Stomach (tissue), 4 donors: ENCODE data around the gene ZGPAT.

ENCODE experiments used
- EP300 ChIP-seq: sonication (generic); formaldehyde crosslinking; IDR thresholded peaks from one replicate; pipeline ENCODE4 v1.6.1; 2017; ENCODE audit warnings: antibody characterized with exemption
- POLR2A ChIP-seq, 4 donors: fragments of 450-650 bp; IDR thresholded peaks; one replicate each; pipeline ENCODE4 v1.6.1; 2016; ENCODE audit warnings: antibody characterized with exemption in 4 of 4, control low read depth in 2 of 4, mild to moderate bottlenecking in 1 of 4, moderate library complexity in 1 of 4
- POLR2AphosphoS5 ChIP-seq, 3 donors: sonication (generic); formaldehyde crosslinking; IDR thresholded peaks; one replicate each; pipeline ENCODE4 v1.6.1; 2016; ENCODE audit warnings: antibody characterized with exemption in 3 of 3
- TF ChIP-seq, protein P1 (sequence below), 7 experiments: fragments of 450-650 bp in 4 of 7; fragments of 200-600 bp in 3 of 7; sonication (generic) in 3 of 7; IDR thresholded peaks; one replicate each; pipeline ENCODE4 v1.5.1; 2016 to 2019; ENCODE audit warnings: antibody characterized with exemption in 7 of 7, control low read depth in 2 of 7, mild to moderate bottlenecking in 1 of 7

GRCh38 chr20:63668351-63668750, 39.5 kb upstream of the ZGPAT start:
- TF ChIP-seq, protein P1, sequence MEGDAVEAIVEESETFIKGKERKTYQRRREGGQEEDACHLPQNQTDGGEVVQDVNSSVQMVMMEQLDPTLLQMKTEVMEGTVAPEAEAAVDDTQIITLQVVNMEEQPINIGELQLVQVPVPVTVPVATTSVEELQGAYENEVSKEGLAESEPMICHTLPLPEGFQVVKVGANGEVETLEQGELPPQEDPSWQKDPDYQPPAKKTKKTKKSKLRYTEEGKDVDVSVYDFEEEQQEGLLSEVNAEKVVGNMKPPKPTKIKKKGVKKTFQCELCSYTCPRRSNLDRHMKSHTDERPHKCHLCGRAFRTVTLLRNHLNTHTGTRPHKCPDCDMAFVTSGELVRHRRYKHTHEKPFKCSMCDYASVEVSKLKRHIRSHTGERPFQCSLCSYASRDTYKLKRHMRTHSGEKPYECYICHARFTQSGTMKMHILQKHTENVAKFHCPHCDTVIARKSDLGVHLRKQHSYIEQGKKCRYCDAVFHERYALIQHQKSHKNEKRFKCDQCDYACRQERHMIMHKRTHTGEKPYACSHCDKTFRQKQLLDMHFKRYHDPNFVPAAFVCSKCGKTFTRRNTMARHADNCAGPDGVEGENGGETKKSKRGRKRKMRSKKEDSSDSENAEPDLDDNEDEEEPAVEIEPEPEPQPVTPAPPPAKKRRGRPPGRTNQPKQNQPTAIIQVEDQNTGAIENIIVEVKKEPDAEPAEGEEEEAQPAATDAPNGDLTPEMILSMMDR (IDR thresholded peaks at IDR 0.05): no peak
- no peak for TF ChIP-seq EP300
- no peak for TF ChIP-seq POLR2A (IDR thresholded peaks at IDR 0.05)
- TF ChIP-seq POLR2AphosphoS5 (IDR thresholded peaks at IDR 0.05): no peak
